GM19467 (cell line): ENCODE measurements around the gene ZNF182.
"Not testable (repeated sequence)": the region's sequence is repeated elsewhere in the genome, so short reads cannot be mapped to it uniquely, and the experiment has no call there.

ENCODE experiments used
- ATAC-seq: cut with Tn5 transposase; IDR thresholded peaks from one replicate; pipeline ENCODE4 v1.9.1; 2021; ENCODE audit warnings: mild to moderate bottlenecking, moderate library complexity; ENCODE audit not compliant: unreplicated experiment

ZNF182 gene

GRCh38 chrX:48002319-48002718 is 1.5 kb downstream of the ZNF182 start:
- ATAC-seq, result no peak

DNA sequence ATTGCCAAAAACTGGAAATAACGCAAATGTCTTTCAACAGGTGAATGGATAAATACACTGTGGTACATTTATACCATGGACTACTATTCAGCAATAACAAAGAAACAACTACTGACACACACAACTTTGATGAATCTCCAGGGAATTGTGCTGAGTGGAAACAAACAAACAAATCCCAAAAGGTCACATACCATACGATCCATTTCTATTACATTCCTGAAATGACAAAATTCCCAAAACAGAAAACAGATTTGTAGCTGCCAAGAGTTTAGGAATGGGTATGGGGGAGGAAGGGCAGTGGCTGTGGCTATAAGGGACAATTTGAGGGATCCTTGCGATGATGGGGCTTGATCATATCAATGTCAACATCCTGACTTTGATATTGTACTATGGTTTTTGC is 2.5 kb downstream of the ZNF182 start:
- no peak for ATAC-seq

GRCh38 chrX:47992669-47993068 is 11.1 kb downstream of the ZNF182 start:
- no peak for ATAC-seq

DNA sequence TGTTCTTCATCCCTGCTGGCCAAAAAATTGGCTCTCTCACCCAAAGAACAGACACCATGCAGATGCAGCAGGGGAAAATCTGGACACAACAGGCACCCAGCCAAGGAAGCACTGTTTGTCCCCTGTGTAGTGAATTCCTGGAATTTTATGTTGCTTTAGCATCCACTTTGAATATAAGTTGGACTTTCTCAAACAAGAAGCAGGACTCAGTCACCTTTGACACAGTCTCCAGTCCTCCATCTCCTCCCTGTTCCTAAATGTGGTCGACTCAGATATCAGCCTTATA is 11.8 kb downstream of the ZNF182 start:
- ATAC-seq, result no peak

GRCh38 chrX:47991263-47992094 is 12.3 kb downstream of the ZNF182 start:
- no peak for ATAC-seq

DNA sequence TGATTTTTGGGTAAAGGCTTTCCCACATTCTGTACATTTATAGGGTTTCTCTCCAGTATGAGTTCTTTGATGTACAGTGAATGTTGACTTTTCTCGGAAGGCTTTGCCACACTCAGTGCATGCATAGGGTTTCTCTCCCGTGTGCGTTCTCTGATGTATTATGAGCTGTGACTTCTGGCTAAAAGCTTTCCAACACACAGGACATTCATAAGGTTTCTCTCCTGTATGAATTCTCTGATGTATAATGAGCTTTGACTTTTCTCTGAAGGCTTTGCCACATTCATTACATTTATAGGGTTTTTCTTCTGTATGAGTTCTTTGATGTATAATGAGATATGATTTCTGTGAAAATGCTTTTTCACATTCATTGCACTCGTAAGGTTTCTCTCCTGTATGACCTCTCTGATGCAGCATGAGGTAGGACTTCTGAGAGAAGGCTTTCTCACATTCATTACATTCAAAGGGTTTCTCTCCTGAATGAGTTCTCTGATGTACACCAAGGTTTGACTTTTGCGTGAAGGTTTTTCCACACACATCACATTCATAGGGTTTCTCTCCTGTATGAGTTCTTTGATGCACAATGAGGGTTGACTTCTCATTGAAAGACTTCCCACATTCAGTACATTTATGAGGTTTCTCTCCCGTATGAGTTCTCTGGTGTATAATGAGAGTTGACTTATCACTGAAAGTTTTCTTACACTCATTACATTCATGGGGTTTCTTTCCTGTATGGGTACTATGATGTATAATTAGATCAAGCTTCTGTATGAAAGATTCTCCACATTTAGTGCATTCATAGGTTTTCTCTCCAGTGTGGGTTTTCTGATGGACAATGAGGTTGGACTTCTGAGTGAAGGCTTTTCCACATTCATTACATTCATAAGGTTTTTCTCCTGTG is 27.3 kb downstream of the ZNF182 start:
- ATAC-seq, result no peak

DNA sequence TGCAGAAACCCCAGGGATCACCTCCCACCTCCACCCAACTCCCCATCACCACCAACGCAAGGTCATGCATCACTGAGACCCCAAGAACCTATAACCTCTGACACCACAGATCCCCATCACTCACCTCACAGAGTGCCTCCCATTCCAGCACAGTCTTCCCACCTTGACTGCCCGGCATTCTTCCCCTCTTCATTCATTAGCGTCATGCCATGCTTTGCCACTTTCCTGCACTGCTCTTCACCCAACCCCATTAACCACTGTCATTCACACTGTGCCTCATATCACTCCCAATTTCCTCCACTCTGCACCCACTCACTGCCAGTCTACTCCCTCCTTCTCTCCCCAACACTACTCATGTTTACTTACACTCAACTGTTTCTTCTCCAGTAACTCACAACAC is 30.6 kb downstream of the ZNF182 start:
- no peak for ATAC-seq

GRCh38 chrX:47965526-47965925 is 38.3 kb downstream of the ZNF182 start:
- not testable (repeated sequence) for ATAC-seq

- not testable (repeated sequence) for ATAC-seq
These were observed 42.0 kb downstream of the ZNF182 start for GRCh38 chrX:47961830-47962229.

DNA sequence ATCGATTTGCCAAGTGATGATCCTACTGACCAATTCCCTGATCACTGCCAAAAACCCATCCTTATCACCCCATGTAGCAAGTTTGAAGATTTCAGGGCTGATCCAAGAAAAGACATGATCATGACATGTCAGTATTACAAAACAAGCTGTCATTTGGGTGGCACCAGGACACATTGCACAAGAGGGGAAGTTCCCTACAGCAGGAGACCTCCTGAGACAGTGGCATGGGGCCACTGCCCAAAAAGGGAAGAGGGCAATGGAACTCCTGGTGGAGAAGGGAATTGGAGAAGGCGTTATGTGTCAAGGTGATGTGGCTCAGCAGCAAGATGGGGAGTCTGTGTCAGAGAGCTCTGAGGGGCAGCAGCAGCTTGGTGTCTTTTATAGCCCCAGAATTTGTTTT is 43.4 kb downstream of the ZNF182 start:
- no peak for ATAC-seq

GRCh38 chrX:47958761-47959342 is 44.9 kb downstream of the ZNF182 start:
- no peak for ATAC-seq

DNA sequence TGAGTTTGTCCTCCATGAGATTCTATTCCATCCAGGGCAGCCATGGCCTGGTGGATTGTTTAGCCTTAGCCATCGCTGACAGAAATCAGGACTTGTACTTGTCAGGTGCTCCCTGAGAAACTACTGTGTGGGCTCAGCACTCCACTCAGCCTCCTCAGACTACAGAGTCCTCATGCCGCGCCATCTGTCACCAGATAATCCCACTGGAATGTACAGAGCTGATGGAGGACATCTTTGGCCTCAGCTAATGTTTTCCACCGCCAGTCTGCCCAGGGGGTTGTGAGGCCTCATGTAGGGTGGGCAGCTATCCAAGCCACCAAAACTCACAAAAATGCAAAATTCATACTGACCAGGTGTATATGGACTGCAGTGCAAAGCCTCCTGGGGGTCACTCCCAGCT is 45.6 kb downstream of the ZNF182 start:
- ATAC-seq, result not testable (repeated sequence)

GRCh38 chrX:47956016-47956415 is 47.8 kb downstream of the ZNF182 start:
- no peak for ATAC-seq

DNA sequence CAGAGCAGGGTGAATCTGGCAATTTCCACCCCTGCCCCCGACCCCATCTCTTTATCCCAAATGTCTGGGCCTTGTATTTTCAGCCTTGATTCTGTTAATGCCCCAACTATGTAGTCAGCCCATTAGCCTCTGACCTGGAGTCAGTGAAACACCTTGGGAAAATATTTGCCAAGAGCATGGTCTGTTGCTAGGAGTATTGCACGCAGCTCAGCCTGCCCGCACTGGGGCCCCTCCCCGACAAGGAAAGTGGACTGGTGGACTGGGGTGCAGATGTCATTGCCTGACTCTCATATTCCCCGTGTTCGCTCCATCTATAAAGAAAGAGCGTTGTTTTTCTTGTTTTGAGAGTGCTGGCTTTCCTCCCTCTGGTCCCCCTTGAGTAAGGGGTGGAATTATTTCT is 48.5 kb downstream of the ZNF182 start:
- not testable (repeated sequence) for ATAC-seq

DNA sequence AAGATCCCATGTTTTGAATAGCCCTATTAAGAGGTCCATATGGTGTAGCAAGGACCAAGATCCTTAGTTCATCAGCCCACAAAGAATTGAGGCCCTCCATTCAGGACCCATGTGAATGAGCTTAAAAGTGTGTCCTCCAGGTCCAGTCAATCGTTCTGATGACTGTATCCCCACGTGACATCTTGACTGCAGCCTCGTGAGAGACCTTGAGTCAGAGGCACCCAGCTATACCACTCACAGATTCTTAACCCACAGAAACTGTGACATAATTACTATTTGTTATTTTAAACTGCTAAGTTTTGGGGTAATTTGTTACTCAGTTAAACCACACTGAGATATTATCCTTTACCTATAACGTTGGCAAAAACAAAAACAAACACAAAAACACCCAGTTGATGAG is 62.4 kb downstream of the ZNF182 start:
- no peak for ATAC-seq

DNA sequence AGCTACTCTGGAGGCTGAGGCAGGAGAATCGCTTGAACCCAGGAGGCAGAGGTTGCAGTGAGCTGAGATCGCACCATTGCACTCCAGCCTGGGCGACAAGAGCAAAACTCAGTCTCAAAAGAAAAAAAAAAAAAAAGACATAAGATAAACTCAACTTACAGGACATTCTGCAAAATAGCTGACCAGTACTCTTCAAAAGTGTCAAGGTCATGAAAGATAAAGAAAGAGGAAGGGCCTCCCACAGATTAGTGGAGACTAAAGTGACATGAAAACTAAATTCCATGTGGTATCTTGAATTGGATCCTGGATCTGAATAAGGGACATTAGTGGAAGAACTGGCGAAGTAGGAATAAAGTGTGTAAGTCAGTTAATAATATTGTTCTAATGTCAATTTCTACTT is 63.3 kb downstream of the ZNF182 start:
- ATAC-seq, result no peak

- ATAC-seq, result no peak
These were observed 66.9 kb downstream of the ZNF182 start for GRCh38 chrX:47936940-47937317.

DNA sequence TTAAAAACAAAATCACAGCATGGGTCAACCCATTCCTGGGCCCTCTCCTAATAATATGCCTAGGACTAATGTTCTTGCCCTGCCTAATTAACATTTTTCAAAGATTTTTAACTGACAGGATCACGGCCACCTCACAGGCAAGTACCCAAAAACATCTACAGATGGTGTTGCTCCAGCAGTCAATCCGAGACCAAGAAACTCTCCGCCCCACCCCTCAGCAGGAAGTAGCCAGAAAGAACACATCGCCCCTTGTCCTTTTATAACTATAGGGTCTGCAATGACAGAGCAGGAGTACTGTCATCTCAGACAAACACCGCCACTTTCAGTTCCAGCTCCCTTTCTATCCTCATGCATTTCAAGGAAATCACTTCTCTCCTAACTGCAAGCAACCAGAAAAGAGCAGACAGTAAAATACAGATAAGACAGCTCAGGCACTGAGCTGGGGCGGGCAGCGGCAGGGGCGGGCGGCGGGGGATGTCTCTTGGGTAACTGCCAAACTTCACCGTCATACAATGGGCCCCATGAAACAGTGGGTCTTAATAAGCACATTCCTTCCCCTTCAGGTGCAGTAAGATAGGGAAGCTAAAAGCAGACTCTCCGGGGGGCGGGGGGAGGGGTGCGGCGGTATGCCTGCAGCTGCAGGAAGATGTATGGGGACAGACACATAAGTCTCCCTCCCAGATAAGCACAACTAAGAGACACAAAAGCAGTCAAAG is 67.4 kb downstream of the ZNF182 start:
- ATAC-seq, result no peak

- ATAC-seq, result no peak
These were observed 69.8 kb downstream of the ZNF182 start for GRCh38 chrX:47933946-47934345.

GRCh38 chrX:47931970-47932369 is 71.8 kb downstream of the ZNF182 start:
- not testable (repeated sequence) for ATAC-seq

DNA sequence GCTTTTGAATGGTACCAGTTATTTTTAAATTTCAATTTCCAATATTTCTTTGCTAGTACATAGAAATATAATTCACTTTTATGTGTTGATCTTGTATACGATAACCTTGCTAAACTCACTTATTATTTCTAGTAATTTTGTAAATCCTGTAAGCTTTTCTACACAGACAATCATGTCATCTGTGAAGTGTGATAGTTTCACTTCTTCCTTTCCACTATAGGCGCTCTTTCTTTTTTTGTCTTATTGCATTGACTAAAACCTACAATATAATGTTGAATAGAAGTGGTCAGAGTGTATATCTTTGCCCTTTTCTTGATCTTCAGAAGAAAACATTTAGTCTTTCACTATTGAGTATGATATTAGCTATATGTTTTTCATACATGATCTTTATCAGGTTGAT is 76.6 kb downstream of the ZNF182 start:
- ATAC-seq, result no peak
